ENCODE measurements around the gene BPIFB6. TPM values are rescaled to one million over a fixed set of nuclear protein-coding genes. Genes with fewer than 3 reads are reported as not detected.

Gene BPIFB6
- total and polyA plus RNA-seq, 7 donors = not detected

- WGBS, 3 donors = 72 to 81% (median 79%) methylated on average over 5 of the region's 5 CpGs
- H3K36me3 ChIP-seq (ENCODE audit: insufficient read depth in 1 of 2, low read depth in 1 of 2) = no peaks in the 10 kb centered on the region
- H3K4me1 ChIP-seq = no peaks in the 10 kb centered on the region
- TF ChIP-seq CTCF (IDR thresholded peaks at IDR 0.05) = no peak
- H3K27me3 ChIP-seq (ENCODE audit: insufficient read depth in 3 of 3, low read length in 2 of 3) = peaks cover 0 to 13% (median 0%) of the 10 kb centered on the region in 3 donors
- H3K27ac ChIP-seq = no peak overlapping the region
- DNase-seq = no peak
- H3K4me3 ChIP-seq = no peak overlapping the region
- ATAC-seq = no peak
- H3K9me3 ChIP-seq = no peaks in the 10 kb centered on the region
- intact Hi-C loops (cut with DNase I) = no loop called here
These were observed 2.7 kb downstream of the BPIFB6 start for GRCh38 chr20:33034115-33034514.

- no peak overlapping the region for H3K4me3 ChIP-seq
- ATAC-seq (no peak), DNase-seq (peak in 1 of 2 donors; percentile 20)
- H3K36me3 ChIP-seq (ENCODE audit: insufficient read depth in 1 of 2, low read depth in 1 of 2) = no peaks in the 10 kb centered on the region
- intact Hi-C loops (cut with DNase I) = no loop called here
- 72 to 79% (median 78%) methylated on average over 6 of the region's 6 CpGs for WGBS, 3 donors
- H3K4me1 ChIP-seq = no peaks in the 10 kb centered on the region
- TF ChIP-seq CTCF (IDR thresholded peaks at IDR 0.05) = no peak
- H3K27me3 ChIP-seq (ENCODE audit: insufficient read depth in 3 of 3, low read length in 2 of 3) = peaks cover 0 to 8% (median 0%) of the 10 kb centered on the region in 3 donors
- no peaks in the 10 kb centered on the region for H3K9me3 ChIP-seq
- H3K27ac ChIP-seq = no peak overlapping the region
These were observed 3.5 kb downstream of the BPIFB6 start for GRCh38 chr20:33034901-33035492.

- Histone ChIP-seq H3K4me3 (no peak overlapping the region), H3K27ac (no peak overlapping the region), H3K36me3 (ENCODE audit: insufficient read depth in 1 of 2, low read depth in 1 of 2) (no peaks in the 10 kb centered on the region), H3K9me3 (no peaks in the 10 kb centered on the region), H3K27me3 (ENCODE audit: insufficient read depth in 3 of 3, low read length in 2 of 3) (peaks cover 0 to 3% (median 2%) of the 10 kb centered on the region in 3 donors), H3K4me1 (no peaks in the 10 kb centered on the region)
- intact Hi-C loops (cut with DNase I) = no loop called here
- DNase-seq (peak in 1 of 2 donors; percentile 28), ATAC-seq (no peak)
- no peak for TF ChIP-seq CTCF (IDR thresholded peaks at IDR 0.05)
- WGBS, 3 donors = 32 to 34% (median 32%) methylated on average over 5 of the region's 5 CpGs
These were observed 6.0 kb downstream of the BPIFB6 start for GRCh38 chr20:33037456-33037855.

- intact Hi-C loops (cut with DNase I) = no loop called here
- DNase-seq (no peak), ATAC-seq (no peak)
- Histone ChIP-seq H3K27ac (no peak overlapping the region), H3K9me3 (no peaks in the 10 kb centered on the region), H3K36me3 (ENCODE audit: insufficient read depth in 1 of 2, low read depth in 1 of 2) (no peaks in the 10 kb centered on the region), H3K4me3 (no peak overlapping the region), H3K4me1 (no peaks in the 10 kb centered on the region), H3K27me3 (ENCODE audit: insufficient read depth in 3 of 3, low read length in 2 of 3) (peaks cover 0 to 2% (median 2%) of the 10 kb centered on the region in 3 donors)
- TF ChIP-seq CTCF (IDR thresholded peaks at IDR 0.05) = no peak
- WGBS, 3 donors = 90 to 97% (median 92%) methylated on average over 4 of the region's 4 CpGs
These were observed 6.8 kb downstream of the BPIFB6 start for GRCh38 chr20:33038243-33038642.

GRCh38 chr20:33042430-33042829, 11.0 kb downstream of the BPIFB6 start:
- peak in 1 of 2 donors; percentile 6 for DNase-seq
- ATAC-seq = no peak
- WGBS, 3 donors = 83 to 90% (median 83%) methylated on average over 3 of the region's 3 CpGs
- no peaks in the 10 kb centered on the region for H3K4me1 ChIP-seq
- no peaks in the 10 kb centered on the region for H3K36me3 ChIP-seq (ENCODE audit: insufficient read depth in 1 of 2, low read depth in 1 of 2)
- H3K9me3 ChIP-seq = peaks cover 8% of the 10 kb centered on the region
- no peak for TF ChIP-seq CTCF (IDR thresholded peaks at IDR 0.05)
- H3K27ac ChIP-seq = no peak overlapping the region
- intact Hi-C loops (cut with DNase I) = no loop called here
- no peak overlapping the region for H3K4me3 ChIP-seq
- peaks cover 0 to 2% (median 2%) of the 10 kb centered on the region in 3 donors for H3K27me3 ChIP-seq (ENCODE audit: insufficient read depth in 3 of 3, low read length in 2 of 3)
